Activated CD4-positive, CD25-positive, alpha-beta regulatory T cell treated with anti-CD3 and anti-CD28 coated beads, Interleukin-2, amount 50 U/mL, for 72 hours (primary cell): ENCODE measurements around the gene HAGHL.
"Not testable (repeated sequence)": the region's sequence is repeated elsewhere in the genome, so short reads cannot be mapped to it uniquely, and the experiment has no call there.

Source experiments
- DNase-seq: peaks from one replicate; pipeline ENCODE4 v3.0.0; 2021

The HAGHL gene

GRCh38 chr16:689175-689897 lies 37.6 kb upstream of the HAGHL start:
- no peak for DNase-seq

GRCh38 chr16:691242-691641 lies 35.7 kb upstream of the HAGHL start:
- DNase-seq: not testable (repeated sequence)

GRCh38 chr16:692356-693108 lies 34.4 kb upstream of the HAGHL start:
- no peak for DNase-seq

GRCh38 chr16:693364-693763 lies 33.5 kb upstream of the HAGHL start:
- DNase-seq: no peak

GRCh38 chr16:693766-694165 lies 33.1 kb upstream of the HAGHL start:
- no peak for DNase-seq

- no peak for DNase-seq
Measured at GRCh38 chr16:694187-694862, 32.6 kb upstream of the HAGHL start.

GRCh38 chr16:694863-695354 lies 32.0 kb upstream of the HAGHL start:
- DNase-seq: no peak

GRCh38 chr16:695355-696089 lies 31.4 kb upstream of the HAGHL start:
- peak; percentile 78 for DNase-seq

- no peak for DNase-seq
Measured at GRCh38 chr16:698911-699671, 27.8 kb upstream of the HAGHL start.

GRCh38 chr16:700684-701584 lies 26.0 kb upstream of the HAGHL start:
- DNase-seq: no peak

- DNase-seq: no peak
Measured at GRCh38 chr16:702341-702740, 24.6 kb upstream of the HAGHL start.

GRCh38 chr16:703406-703805 lies 23.5 kb upstream of the HAGHL start:
- DNase-seq: no peak

- DNase-seq: no peak
Measured at GRCh38 chr16:704047-704446, 22.9 kb upstream of the HAGHL start.

GRCh38 chr16:704552-705380 lies 22.1 kb upstream of the HAGHL start:
- no peak for DNase-seq

- no peak for DNase-seq
Measured at GRCh38 chr16:705431-706188, 21.3 kb upstream of the HAGHL start, which contains the start of gene FBXL16. FBXL16 (minus strand) TSS chr16:705801; CDS start chr16:697405, 8,396 bp downstream.

GRCh38 chr16:706189-707061 lies 20.5 kb upstream of the HAGHL start:
- no peak for DNase-seq

- no peak for DNase-seq
Measured at GRCh38 chr16:707062-707538, 19.8 kb upstream of the HAGHL start.

- DNase-seq: no peak
Measured at GRCh38 chr16:708019-708418, 18.9 kb upstream of the HAGHL start.
